ENCODE data around the gene H1-8. TPM values are rescaled to one million over a fixed set of nuclear protein-coding genes. Genes with fewer than 3 reads are reported as not detected.
A peak's percentile ranks its signal among the peaks of the same experiment; 100 is the strongest.
"Not testable (repeated sequence)": the region's sequence is repeated elsewhere in the genome, so short reads cannot be mapped to it uniquely, and the experiment has no call there.

The H1-8 gene
- total and polyA plus RNA-seq, 4 donors, result not detected

- Histone ChIP-seq H3K4me1 (ENCODE audit: control insufficient read depth, insufficient read depth, low read length) (peaks cover 1% of the 10 kb centered on the region), H3K4me3 (ENCODE audit: low read depth, low read length) (no peak overlapping the region), H3K9me3 (ENCODE audit: control insufficient read depth, insufficient read depth, low read length) (no peaks in the 10 kb centered on the region), H3K27me3 (ENCODE audit: control insufficient read depth, insufficient read depth, low read length) (no peaks in the 10 kb centered on the region), H3K36me3 (ENCODE audit: control insufficient read depth, insufficient read depth, low read length) (no peaks in the 10 kb centered on the region), H3K27ac (ENCODE audit: low read depth, low read length) (no peak overlapping the region)
- no peak for DNase-seq (ENCODE audit: low read depth in 4 of 6, low spot score in 6 of 6)
- 87% methylated on average over 5 of the region's 5 CpGs for WGBS (ENCODE audit: insufficient coverage)
Observed at GRCh38 chr3:129542747-129543146, 228 bp upstream of the H1-8 start.

GRCh38 chr3:129543999-129544398 is 1.0 kb downstream of the H1-8 start:
- no peaks in the 10 kb centered on the region for H3K36me3 ChIP-seq (ENCODE audit: control insufficient read depth, insufficient read depth, low read length)
- no peaks in the 10 kb centered on the region for H3K9me3 ChIP-seq (ENCODE audit: control insufficient read depth, insufficient read depth, low read length)
- 88% methylated on average over 9 of the region's 9 CpGs for WGBS (ENCODE audit: insufficient coverage)
- H3K27ac ChIP-seq (ENCODE audit: low read depth, low read length), result no peak overlapping the region
- no peak overlapping the region for H3K4me3 ChIP-seq (ENCODE audit: low read depth, low read length)
- H3K4me1 ChIP-seq (ENCODE audit: control insufficient read depth, insufficient read depth, low read length), result peaks cover 14% of the 10 kb centered on the region
- DNase-seq (ENCODE audit: low read depth in 4 of 6, low spot score in 6 of 6), result no peak
- H3K27me3 ChIP-seq (ENCODE audit: control insufficient read depth, insufficient read depth, low read length), result no peaks in the 10 kb centered on the region

GRCh38 chr3:129545951-129546350 is 3.0 kb downstream of the H1-8 start:
- not testable (repeated sequence) for H3K36me3 ChIP-seq (ENCODE audit: control insufficient read depth, insufficient read depth, low read length); H3K27ac ChIP-seq (ENCODE audit: low read depth, low read length); H3K4me3 ChIP-seq (ENCODE audit: low read depth, low read length); DNase-seq (ENCODE audit: low read depth in 4 of 6, low spot score in 6 of 6); H3K27me3 ChIP-seq (ENCODE audit: control insufficient read depth, insufficient read depth, low read length); H3K9me3 ChIP-seq (ENCODE audit: control insufficient read depth, insufficient read depth, low read length)
- peaks cover 14% of the 10 kb centered on the region for H3K4me1 ChIP-seq (ENCODE audit: control insufficient read depth, insufficient read depth, low read length)
- WGBS (ENCODE audit: insufficient coverage), result 100% methylated on average over 2 of the region's 3 CpGs

GRCh38 chr3:129547241-129547640 is 4.3 kb downstream of the H1-8 start:
- WGBS (ENCODE audit: insufficient coverage), result 88% methylated on average over 23 of the region's 24 CpGs
- DNase-seq (ENCODE audit: low read depth in 4 of 6, low spot score in 6 of 6), result no peak
- H3K9me3 ChIP-seq (ENCODE audit: control insufficient read depth, insufficient read depth, low read length), result no peaks in the 10 kb centered on the region
- no peaks in the 10 kb centered on the region for H3K27me3 ChIP-seq (ENCODE audit: control insufficient read depth, insufficient read depth, low read length)
- H3K4me1 ChIP-seq (ENCODE audit: control insufficient read depth, insufficient read depth, low read length), result peaks cover 15% of the 10 kb centered on the region
- no peak overlapping the region for H3K4me3 ChIP-seq (ENCODE audit: low read depth, low read length)
- no peak overlapping the region for H3K27ac ChIP-seq (ENCODE audit: low read depth, low read length)
- no peaks in the 10 kb centered on the region for H3K36me3 ChIP-seq (ENCODE audit: control insufficient read depth, insufficient read depth, low read length)

- no peaks in the 10 kb centered on the region for H3K9me3 ChIP-seq (ENCODE audit: control insufficient read depth, insufficient read depth, low read length)
- peaks cover 26% of the 10 kb centered on the region for H3K4me1 ChIP-seq (ENCODE audit: control insufficient read depth, insufficient read depth, low read length)
- 69% methylated on average over 19 of the region's 19 CpGs for WGBS (ENCODE audit: insufficient coverage)
- H3K36me3 ChIP-seq (ENCODE audit: control insufficient read depth, insufficient read depth, low read length), result no peaks in the 10 kb centered on the region
- H3K27ac ChIP-seq (ENCODE audit: low read depth, low read length), result no peak overlapping the region
- H3K4me3 ChIP-seq (ENCODE audit: low read depth, low read length), result no peak overlapping the region
- peak in 1 of 6 donors; percentile 21 for DNase-seq (ENCODE audit: low read depth in 4 of 6, low spot score in 6 of 6)
- H3K27me3 ChIP-seq (ENCODE audit: control insufficient read depth, insufficient read depth, low read length), result no peaks in the 10 kb centered on the region
Observed at GRCh38 chr3:129548104-129548965, 5.4 kb downstream of the H1-8 start.

GRCh38 chr3:129549006-129549800 is 6.2 kb downstream of the H1-8 start:
- no peak overlapping the region for H3K4me3 ChIP-seq (ENCODE audit: low read depth, low read length)
- WGBS (ENCODE audit: insufficient coverage), result 92% methylated on average over 18 of the region's 18 CpGs
- H3K36me3 ChIP-seq (ENCODE audit: control insufficient read depth, insufficient read depth, low read length), result no peaks in the 10 kb centered on the region
- no peaks in the 10 kb centered on the region for H3K27me3 ChIP-seq (ENCODE audit: control insufficient read depth, insufficient read depth, low read length)
- H3K4me1 ChIP-seq (ENCODE audit: control insufficient read depth, insufficient read depth, low read length), result peaks cover 32% of the 10 kb centered on the region
- H3K9me3 ChIP-seq (ENCODE audit: control insufficient read depth, insufficient read depth, low read length), result no peaks in the 10 kb centered on the region
- no peak for DNase-seq (ENCODE audit: low read depth in 4 of 6, low spot score in 6 of 6)
- H3K27ac ChIP-seq (ENCODE audit: low read depth, low read length), result no peak overlapping the region

GRCh38 chr3:129549805-129550204 is 6.8 kb downstream of the H1-8 start:
- Histone ChIP-seq H3K27me3 (ENCODE audit: control insufficient read depth, insufficient read depth, low read length) (no peaks in the 10 kb centered on the region), H3K27ac (ENCODE audit: low read depth, low read length) (no peak overlapping the region), H3K9me3 (ENCODE audit: control insufficient read depth, insufficient read depth, low read length) (no peaks in the 10 kb centered on the region), H3K4me3 (ENCODE audit: low read depth, low read length) (no peak overlapping the region), H3K4me1 (ENCODE audit: control insufficient read depth, insufficient read depth, low read length) (peaks cover 38% of the 10 kb centered on the region), H3K36me3 (ENCODE audit: control insufficient read depth, insufficient read depth, low read length) (no peaks in the 10 kb centered on the region)
- WGBS (ENCODE audit: insufficient coverage), result 77% methylated on average over 3 of the region's 3 CpGs
- no peak for DNase-seq (ENCODE audit: low read depth in 4 of 6, low spot score in 6 of 6)

- Histone ChIP-seq H3K27ac (ENCODE audit: low read depth, low read length) (no peak overlapping the region), H3K4me1 (ENCODE audit: control insufficient read depth, insufficient read depth, low read length) (peaks cover 65% of the 10 kb centered on the region)
Observed at GRCh38 chr3:129552287-129553050, 9.5 kb downstream of the H1-8 start.

GRCh38 chr3:129553171-129553570 is 10.2 kb downstream of the H1-8 start:
- WGBS (ENCODE audit: insufficient coverage), result 56% methylated on average over 5 of the region's 6 CpGs
- no peak overlapping the region for H3K4me3 ChIP-seq (ENCODE audit: low read depth, low read length)
- H3K27ac ChIP-seq (ENCODE audit: low read depth, low read length), result no peak overlapping the region
- H3K9me3 ChIP-seq (ENCODE audit: control insufficient read depth, insufficient read depth, low read length), result no peaks in the 10 kb centered on the region
- peak in 1 of 6 donors; percentile 27 for DNase-seq (ENCODE audit: low read depth in 4 of 6, low spot score in 6 of 6)
- peaks cover 67% of the 10 kb centered on the region for H3K4me1 ChIP-seq (ENCODE audit: control insufficient read depth, insufficient read depth, low read length)
- H3K36me3 ChIP-seq (ENCODE audit: control insufficient read depth, insufficient read depth, low read length), result peaks cover 6% of the 10 kb centered on the region
- no peaks in the 10 kb centered on the region for H3K27me3 ChIP-seq (ENCODE audit: control insufficient read depth, insufficient read depth, low read length)

More at GRCh38 chr3:129552287-129553050, 9.5 kb downstream of the H1-8 start:
- Histone ChIP-seq H3K4me3 (ENCODE audit: low read depth, low read length) (no peak overlapping the region), H3K9me3 (ENCODE audit: control insufficient read depth, insufficient read depth, low read length) (no peaks in the 10 kb centered on the region), H3K36me3 (ENCODE audit: control insufficient read depth, insufficient read depth, low read length) (peaks cover 6% of the 10 kb centered on the region), H3K27me3 (ENCODE audit: control insufficient read depth, insufficient read depth, low read length) (no peaks in the 10 kb centered on the region)
- 62% methylated on average over 9 of the region's 10 CpGs for WGBS (ENCODE audit: insufficient coverage)
- peak in 1 of 6 donors; percentile 22 for DNase-seq (ENCODE audit: low read depth in 4 of 6, low spot score in 6 of 6)
